Fibroblast of peridontal ligament (primary cell): Measurements from ENCODE around the gene SDC3.

Source experiments
- DNase-seq: peaks from one replicate; pipeline ENCODE4 v3.0.0-alpha.2; 2010; ENCODE audit errors: extremely low read depth

Gene SDC3

DNA sequence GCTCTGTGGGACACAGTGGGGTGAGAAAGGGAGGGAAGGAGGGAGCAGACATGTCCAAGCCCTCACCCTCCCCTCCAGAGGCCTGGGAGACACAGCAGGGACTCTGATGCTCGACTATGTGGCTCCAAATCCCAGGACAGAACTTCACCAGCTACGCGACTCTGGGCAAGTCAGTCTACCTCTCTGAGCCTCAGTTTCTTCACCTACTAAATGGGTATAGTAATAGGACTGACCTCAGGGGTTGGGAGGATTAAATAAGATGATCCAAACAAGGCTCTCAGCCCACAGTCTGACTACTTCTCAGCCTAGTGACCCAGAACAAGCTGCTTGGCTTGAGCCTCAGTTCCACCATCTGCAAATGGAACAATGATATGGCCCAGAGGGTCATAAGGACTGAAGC lies 19.6 kb downstream of the SDC3 start:
- no peak for DNase-seq

GRCh38 chr1:30888391-30888790 lies 20.2 kb downstream of the SDC3 start:
- peak; percentile 89 for DNase-seq

- peak; percentile 26 for DNase-seq
These were observed 20.9 kb downstream of the SDC3 start for GRCh38 chr1:30887485-30888315.

GRCh38 chr1:30886710-30887428 lies 21.7 kb downstream of the SDC3 start:
- no peak for DNase-seq

GRCh38 chr1:30885570-30886522 lies 22.7 kb downstream of the SDC3 start:
- DNase-seq, result no peak

DNA sequence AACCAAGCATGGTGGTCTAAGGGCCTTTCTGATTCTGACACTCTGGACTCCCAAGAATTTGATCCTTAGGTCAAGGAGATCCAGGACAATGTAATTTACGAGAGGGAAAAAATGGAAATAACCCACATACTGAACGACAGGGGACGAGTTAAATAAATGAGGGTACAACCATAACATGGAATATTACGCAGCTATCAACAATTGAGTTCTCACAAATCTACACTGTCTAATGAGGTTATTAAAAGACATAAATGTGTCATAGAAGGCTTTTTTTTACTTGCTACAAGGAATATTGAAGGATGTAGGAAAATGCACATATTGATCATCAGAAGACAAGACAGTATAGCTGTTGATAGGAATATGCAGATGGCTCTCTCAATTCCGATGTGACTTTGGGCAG lies 23.8 kb downstream of the SDC3 start:
- DNase-seq, result no peak

DNA sequence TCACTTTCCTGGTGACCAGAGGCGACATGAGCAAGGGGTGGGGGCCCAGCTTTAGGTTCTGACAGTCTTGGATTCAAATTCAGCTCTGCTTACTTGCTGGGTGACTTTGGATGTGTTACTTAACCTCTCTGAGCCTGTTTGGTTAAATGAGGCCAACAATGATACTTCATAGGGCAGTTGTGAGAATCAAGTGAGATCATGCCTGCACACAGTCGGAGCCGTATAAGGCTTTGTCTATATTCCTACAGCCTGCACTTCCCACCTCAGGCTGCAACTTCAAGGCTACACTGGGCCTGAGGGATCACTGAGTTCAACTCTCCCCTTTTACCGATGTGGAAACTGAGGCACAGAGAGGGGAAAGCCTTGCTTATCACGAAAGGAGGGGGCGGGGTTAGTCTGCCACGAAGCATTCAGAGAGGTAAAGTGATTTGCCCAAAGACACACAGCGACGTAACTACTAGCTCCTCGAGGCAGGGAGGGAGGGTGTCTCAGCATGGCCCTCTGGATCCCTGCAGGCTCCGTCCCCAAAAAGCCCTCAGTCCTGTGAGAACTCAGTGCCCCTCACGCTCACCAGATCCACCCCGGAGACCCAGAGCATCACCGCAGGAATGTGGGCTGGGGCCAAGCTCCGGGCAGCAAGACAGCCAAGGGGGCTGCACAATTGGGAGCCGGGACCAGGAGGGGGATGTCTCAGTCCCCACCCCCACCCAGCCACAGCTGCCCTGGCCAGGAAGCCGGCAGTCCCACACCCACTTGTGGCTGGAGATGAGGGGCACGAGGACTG lies 25.0 kb downstream of the SDC3 start:
- no peak for DNase-seq

GRCh38 chr1:30882678-30883388 lies 25.7 kb downstream of the SDC3 start:
- no peak for DNase-seq

- DNase-seq, result no peak
These were observed 27.0 kb downstream of the SDC3 start for GRCh38 chr1:30881319-30882181.

DNA sequence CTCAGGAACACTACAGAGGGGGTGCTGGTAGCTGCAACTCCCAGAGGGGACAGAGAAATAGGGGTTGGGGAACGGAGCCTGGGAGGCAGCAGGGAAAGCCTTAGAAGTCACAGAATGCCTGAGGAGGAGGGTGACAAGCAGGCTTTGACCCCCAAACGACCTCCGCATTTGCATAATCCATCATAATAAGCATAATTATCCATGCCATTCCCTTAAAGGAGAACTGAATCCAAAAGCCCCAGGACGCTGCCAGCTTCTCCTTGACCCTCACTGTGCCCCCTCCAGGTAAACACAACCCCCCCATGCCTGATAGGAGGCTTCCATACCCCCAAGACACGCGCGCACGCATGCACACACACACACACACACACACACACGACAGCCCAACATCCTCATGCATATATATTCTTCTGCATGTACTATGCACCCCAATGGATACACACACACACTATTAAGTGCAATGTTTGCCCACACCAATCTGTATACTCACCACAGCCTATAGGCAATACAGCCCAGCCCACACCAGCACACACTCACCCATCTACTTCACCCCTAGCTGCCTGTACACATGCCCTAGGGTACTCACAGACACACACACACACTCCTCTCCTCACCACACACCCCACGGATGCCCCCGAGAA lies 27.8 kb downstream of the SDC3 start:
- DNase-seq, result no peak

- DNase-seq, result no peak
These were observed 28.4 kb downstream of the SDC3 start for GRCh38 chr1:30879940-30880677.

GRCh38 chr1:30879126-30879786 lies 29.3 kb downstream of the SDC3 start:
- no peak for DNase-seq

DNA sequence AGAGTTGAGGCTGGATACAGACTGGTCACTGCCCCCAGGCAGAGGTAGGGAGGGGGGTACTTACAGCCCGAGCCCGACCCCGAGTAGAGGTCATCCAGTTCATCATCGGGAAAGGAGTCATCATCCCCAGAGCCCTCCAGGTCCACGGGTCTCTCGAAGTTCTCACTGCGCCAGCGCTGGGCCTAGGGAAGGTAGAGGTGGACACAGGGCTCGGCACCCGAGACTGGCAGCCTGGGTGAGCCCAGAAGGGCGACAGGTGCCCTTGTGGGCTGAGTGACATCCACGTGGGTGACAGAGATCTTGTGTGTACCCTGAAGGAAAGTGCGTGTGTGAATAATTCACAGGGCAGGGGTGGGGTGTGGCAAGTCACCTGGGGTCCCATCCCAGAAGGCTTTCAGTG lies 30.0 kb downstream of the SDC3 start:
- no peak for DNase-seq

GRCh38 chr1:30878016-30878415 lies 30.5 kb downstream of the SDC3 start:
- no peak for DNase-seq

DNA sequence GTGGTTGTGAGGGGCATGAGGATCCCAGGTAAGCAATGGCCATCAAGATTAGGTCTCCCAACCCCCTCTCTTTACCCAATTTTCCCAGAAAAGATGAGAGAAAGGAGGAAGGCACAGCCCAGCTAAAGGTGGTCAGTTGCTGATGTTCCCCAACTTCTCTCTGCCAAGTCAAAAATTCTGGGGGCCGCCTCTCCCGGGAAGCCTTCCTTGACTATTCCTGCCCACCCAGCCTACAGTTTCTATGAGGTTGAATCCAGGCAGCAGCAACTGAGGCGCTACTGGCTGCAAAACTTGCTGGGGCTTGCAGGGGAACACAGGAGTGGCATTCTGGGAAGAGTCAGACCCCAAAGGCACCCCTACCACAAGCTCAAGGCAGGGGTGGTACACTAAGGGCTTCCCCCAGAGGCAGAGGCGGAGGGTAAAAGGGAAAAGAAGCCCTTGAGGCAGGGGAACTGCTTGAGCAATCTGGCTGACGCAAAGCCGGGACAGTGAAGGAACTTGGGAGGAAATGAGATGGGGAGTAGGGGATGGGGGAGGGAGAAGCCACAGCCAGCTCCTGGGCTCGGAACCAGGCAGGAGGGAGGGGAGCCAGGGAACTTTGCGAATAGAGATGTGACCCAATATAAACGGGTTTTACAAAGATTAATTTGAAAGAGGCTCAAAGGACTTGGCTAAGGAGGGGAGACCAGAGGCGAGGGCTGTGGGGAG lies 31.2 kb downstream of the SDC3 start:
- DNase-seq, result peak; percentile 89

DNA sequence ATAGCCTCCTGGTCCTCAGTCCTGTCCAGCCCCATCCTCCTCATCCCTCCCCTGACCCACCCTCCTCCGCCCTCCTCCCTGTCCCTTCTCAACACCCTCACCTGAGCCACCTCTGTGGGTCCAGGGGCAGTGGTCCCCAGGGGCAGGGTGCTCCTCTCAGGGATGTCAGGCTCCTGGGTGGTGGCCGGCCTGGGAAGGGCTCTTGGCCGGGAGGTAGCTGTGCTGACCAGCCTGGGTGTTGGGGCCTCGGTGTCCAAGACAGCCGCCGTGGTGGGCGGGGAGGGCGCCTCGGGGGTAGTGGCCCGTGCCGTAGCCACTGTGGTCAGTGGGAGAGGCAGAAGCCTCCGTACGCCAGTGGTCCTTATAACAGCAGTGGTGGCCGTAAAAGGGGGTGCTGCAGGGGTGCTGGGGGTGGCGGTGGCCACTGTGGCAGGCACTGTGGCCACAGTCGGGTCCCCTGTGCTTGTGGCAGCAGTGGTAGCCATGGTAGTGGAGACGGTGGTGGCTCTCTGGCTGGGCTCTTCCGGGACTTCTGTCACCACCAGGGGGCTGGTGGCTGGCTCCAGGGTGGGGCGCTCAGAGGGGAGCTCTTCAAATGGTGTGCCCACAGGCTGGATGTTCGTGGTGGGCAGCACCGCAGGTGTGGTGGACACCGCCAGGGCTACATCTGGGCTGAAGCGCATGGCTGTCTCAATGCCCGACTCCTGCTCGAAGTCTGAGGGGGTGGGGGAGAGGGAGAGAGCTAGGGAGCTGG lies 31.9 kb downstream of the SDC3 start:
- DNase-seq, result no peak

DNA sequence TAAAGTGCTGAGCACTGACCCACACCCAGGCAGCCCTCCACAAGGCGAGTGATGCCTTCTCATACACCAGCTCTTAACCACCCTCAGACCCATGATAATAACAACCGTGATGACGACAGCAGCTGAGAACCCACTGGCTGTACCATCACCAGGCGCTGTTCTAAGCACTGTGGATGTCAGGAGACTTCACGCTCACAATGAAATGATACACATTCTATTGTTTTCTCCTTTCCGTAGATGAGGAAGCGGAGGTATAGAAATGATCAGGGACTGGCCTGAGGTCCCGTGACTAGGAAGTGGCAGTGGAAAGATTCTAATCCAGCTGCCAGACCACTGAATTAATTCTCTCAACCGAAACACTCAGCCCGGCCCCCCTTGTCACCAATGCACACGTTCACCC lies 32.6 kb downstream of the SDC3 start:
- no peak for DNase-seq
